Tibial nerve (tissue), 4 donors: ENCODE results near the gene PXDN.

Source experiments
- EP300 ChIP-seq, 2 donors: sonication (generic); formaldehyde crosslinking; IDR thresholded peaks; one replicate each; pipeline ENCODE4 v1.6.1; 2017; ENCODE audit warnings: antibody characterized with exemption in 2 of 2, mild to moderate bottlenecking in 1 of 2
- POLR2A ChIP-seq, 2 donors: fragments of 450-650 bp; IDR thresholded peaks; one replicate each; pipeline ENCODE4 v1.6.1; 2017; ENCODE audit warnings: antibody characterized with exemption in 2 of 2, mild to moderate bottlenecking in 2 of 2, moderate library complexity in 2 of 2
- TF ChIP-seq, protein P1 (sequence below), 5 experiments: fragments of 200-600 bp in 3 of 5; fragments of 450-650 bp in 2 of 5; sonication (generic) in 3 of 5; IDR thresholded peaks; one replicate each; pipeline ENCODE4 v1.5.1; 2016 to 2019; ENCODE audit warnings: antibody characterized with exemption in 5 of 5, mild to moderate bottlenecking in 3 of 5, moderate library complexity in 2 of 5

- TF ChIP-seq, protein P1, sequence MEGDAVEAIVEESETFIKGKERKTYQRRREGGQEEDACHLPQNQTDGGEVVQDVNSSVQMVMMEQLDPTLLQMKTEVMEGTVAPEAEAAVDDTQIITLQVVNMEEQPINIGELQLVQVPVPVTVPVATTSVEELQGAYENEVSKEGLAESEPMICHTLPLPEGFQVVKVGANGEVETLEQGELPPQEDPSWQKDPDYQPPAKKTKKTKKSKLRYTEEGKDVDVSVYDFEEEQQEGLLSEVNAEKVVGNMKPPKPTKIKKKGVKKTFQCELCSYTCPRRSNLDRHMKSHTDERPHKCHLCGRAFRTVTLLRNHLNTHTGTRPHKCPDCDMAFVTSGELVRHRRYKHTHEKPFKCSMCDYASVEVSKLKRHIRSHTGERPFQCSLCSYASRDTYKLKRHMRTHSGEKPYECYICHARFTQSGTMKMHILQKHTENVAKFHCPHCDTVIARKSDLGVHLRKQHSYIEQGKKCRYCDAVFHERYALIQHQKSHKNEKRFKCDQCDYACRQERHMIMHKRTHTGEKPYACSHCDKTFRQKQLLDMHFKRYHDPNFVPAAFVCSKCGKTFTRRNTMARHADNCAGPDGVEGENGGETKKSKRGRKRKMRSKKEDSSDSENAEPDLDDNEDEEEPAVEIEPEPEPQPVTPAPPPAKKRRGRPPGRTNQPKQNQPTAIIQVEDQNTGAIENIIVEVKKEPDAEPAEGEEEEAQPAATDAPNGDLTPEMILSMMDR (IDR thresholded peaks at IDR 0.05): no peak
- no peak for TF ChIP-seq POLR2A (IDR thresholded peaks at IDR 0.05)
- no peak for TF ChIP-seq EP300 (IDR thresholded peaks at IDR 0.05)
These were observed 3.9 kb upstream of the PXDN start for GRCh38 chr2:1748176-1748740.
